ENCODE measurements around the gene C14orf93.

GRCh38 chr14:23024612-23025075, 14.7 kb upstream of the C14orf93 start:
- TF ChIP-seq CTCF (conservative IDR thresholded peaks at IDR 0.05; ENCODE audit: low read length) (no peak), EZH2phosphoT487 (IDR thresholded peaks at IDR 0.05; ENCODE audit: borderline replicate concordance) (no peak)
